22Rv1 (cell line): Measurements from ENCODE around the gene KLHL25.
A peak's percentile ranks its signal among the peaks of the same experiment; 100 is the strongest.

Experiments used
- ZFX ChIP-seq: fragments of 450-650 bp; IDR thresholded peaks from 2 replicates; pipeline ENCODE4 v1.6.1; 2017; ENCODE audit warnings: antibody characterized with exemption, borderline replicate concordance
- TF ChIP-seq, protein P1 (sequence below): fragments of 450-650 bp; IDR thresholded peaks from 2 replicates; pipeline ENCODE4 v1.5.1; 2017; ENCODE audit warnings: mild to moderate bottlenecking

DNA sequence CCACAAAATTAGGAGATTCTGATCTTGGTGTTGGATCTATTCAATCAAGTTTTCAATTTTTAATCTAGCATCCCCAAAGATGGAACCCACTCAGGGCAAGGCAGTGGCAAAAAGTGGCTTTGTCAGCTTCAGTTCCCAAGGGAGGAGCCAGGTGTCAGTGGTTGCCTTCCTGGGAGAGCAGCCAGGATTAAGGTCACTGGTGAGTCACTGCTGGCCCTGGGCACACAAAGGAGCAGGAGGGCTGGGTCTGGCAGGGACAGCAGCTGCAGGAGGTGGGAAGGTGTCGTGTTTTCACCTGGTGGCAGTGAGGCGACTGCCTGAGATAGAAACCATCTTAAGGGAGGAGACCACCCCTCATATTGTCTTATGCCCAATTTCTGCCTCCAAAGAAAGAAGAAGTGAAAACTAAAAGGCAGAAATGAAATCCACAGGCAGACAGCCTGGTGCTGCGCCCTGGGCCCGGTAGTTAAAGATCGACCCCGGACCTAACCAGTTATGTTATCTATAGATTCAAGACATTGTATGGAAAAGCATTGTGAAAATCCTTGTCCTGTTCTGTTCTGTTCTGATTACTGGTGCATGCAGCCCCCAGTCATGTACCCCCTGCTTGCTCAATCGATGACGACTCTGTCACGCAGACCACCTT lies 5.9 kb upstream of the KLHL25 start:
- TF ChIP-seq, protein P1, sequence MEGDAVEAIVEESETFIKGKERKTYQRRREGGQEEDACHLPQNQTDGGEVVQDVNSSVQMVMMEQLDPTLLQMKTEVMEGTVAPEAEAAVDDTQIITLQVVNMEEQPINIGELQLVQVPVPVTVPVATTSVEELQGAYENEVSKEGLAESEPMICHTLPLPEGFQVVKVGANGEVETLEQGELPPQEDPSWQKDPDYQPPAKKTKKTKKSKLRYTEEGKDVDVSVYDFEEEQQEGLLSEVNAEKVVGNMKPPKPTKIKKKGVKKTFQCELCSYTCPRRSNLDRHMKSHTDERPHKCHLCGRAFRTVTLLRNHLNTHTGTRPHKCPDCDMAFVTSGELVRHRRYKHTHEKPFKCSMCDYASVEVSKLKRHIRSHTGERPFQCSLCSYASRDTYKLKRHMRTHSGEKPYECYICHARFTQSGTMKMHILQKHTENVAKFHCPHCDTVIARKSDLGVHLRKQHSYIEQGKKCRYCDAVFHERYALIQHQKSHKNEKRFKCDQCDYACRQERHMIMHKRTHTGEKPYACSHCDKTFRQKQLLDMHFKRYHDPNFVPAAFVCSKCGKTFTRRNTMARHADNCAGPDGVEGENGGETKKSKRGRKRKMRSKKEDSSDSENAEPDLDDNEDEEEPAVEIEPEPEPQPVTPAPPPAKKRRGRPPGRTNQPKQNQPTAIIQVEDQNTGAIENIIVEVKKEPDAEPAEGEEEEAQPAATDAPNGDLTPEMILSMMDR, result peak; percentile 64
- no peak for TF ChIP-seq ZFX
